ENCODE results near the gene UBAC2. TPM values are rescaled to one million over a fixed set of nuclear protein-coding genes. Genes with fewer than 3 reads are reported as not detected.

Gene UBAC2
- polyA plus RNA-seq, 2 donors, result 63.0 to 70.1 TPM

- H3K9me3 ChIP-seq (ENCODE audit: control insufficient read depth in 2 of 2, insufficient read depth in 1 of 2, low read depth in 1 of 2, low read length in 1 of 2), result no peaks in the 10 kb centered on the region
- H3K4me1 ChIP-seq (ENCODE audit: control insufficient read depth in 2 of 2, insufficient read depth in 2 of 2, low read length in 1 of 2), result peaks cover 3 to 4% of the 10 kb centered on the region in 2 donors
- H3K27me3 ChIP-seq (ENCODE audit: control insufficient read depth in 1 of 2, insufficient read depth in 2 of 2, low read length in 2 of 2), result no peaks in the 10 kb centered on the region
- no peak overlapping the region for H3K4me3 ChIP-seq (ENCODE audit: low read depth in 1 of 2, low read length in 2 of 2)
- H3K36me3 ChIP-seq (ENCODE audit: control insufficient read depth in 2 of 2, insufficient read depth in 2 of 2, low read length in 1 of 2), result peaks cover 0 to 3% of the 10 kb centered on the region in 2 donors
- no peak overlapping the region for H3K27ac ChIP-seq (ENCODE audit: low read depth in 2 of 2, low read length in 1 of 2)
- 97 to 100% methylated on average over 2 of the region's 2 CpGs for WGBS, 2 donors
These were observed 115.6 kb downstream of the UBAC2 start for GRCh38 chr13:99316224-99316623.

- no peak overlapping the region for H3K4me3 ChIP-seq (ENCODE audit: low read depth in 1 of 2, low read length in 2 of 2)
- H3K27ac ChIP-seq (ENCODE audit: low read depth in 2 of 2, low read length in 1 of 2), result no peak overlapping the region
- peaks cover 0 to 3% of the 10 kb centered on the region in 2 donors for H3K36me3 ChIP-seq (ENCODE audit: control insufficient read depth in 2 of 2, insufficient read depth in 2 of 2, low read length in 1 of 2)
- no peaks in the 10 kb centered on the region for H3K9me3 ChIP-seq (ENCODE audit: control insufficient read depth in 2 of 2, insufficient read depth in 1 of 2, low read depth in 1 of 2, low read length in 1 of 2)
- peaks cover under 1 to 2% of the 10 kb centered on the region in 2 donors for H3K4me1 ChIP-seq (ENCODE audit: control insufficient read depth in 2 of 2, insufficient read depth in 2 of 2, low read length in 1 of 2)
- H3K27me3 ChIP-seq (ENCODE audit: control insufficient read depth in 1 of 2, insufficient read depth in 2 of 2, low read length in 2 of 2), result no peaks in the 10 kb centered on the region
- WGBS, 2 donors, result 75 to 87% methylated on average over 6 of the region's 6 CpGs
These were observed 116.1 kb downstream of the UBAC2 start for GRCh38 chr13:99316657-99317256.

GRCh38 chr13:99320693-99321481, 120.2 kb downstream of the UBAC2 start:
- WGBS, 2 donors, result 51 to 67% methylated on average over 5 of the region's 5 CpGs
- no peaks in the 10 kb centered on the region for H3K27me3 ChIP-seq (ENCODE audit: control insufficient read depth in 1 of 2, insufficient read depth in 2 of 2, low read length in 2 of 2)
- H3K4me3 ChIP-seq (ENCODE audit: low read depth in 1 of 2, low read length in 2 of 2), result no peak overlapping the region
- peaks cover 3 to 4% of the 10 kb centered on the region in 2 donors for H3K36me3 ChIP-seq (ENCODE audit: control insufficient read depth in 2 of 2, insufficient read depth in 2 of 2, low read length in 1 of 2)
- no peaks in the 10 kb centered on the region for H3K9me3 ChIP-seq (ENCODE audit: control insufficient read depth in 2 of 2, insufficient read depth in 1 of 2, low read depth in 1 of 2, low read length in 1 of 2)
- peaks cover 0 to 2% of the 10 kb centered on the region in 2 donors for H3K4me1 ChIP-seq (ENCODE audit: control insufficient read depth in 2 of 2, insufficient read depth in 2 of 2, low read length in 1 of 2)
- H3K27ac ChIP-seq (ENCODE audit: low read depth in 2 of 2, low read length in 1 of 2), result peak overlapping the region; percentile 30 to 42

DNA sequence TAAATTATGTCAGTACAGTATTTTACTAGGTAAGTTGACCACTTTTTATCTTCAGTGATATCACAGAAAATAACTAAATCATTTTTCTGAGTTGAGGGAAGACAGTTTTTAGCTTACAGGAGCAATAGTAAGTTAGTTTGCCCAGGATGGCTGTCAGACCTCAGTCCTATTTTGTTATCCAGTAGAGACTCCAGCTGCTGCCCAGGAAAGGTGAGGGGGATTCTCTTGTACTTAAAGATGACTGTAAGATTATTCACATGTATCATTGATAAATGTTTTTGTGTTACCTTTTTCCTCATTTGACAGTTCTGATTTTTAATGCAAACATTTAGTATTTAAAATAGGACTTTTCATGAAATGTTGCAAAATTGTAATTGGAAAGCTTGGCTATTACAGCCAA, 121.1 kb downstream of the UBAC2 start:
- Histone ChIP-seq H3K9me3 (ENCODE audit: control insufficient read depth in 2 of 2, insufficient read depth in 1 of 2, low read depth in 1 of 2, low read length in 1 of 2) (no peaks in the 10 kb centered on the region), H3K27ac (ENCODE audit: low read depth in 2 of 2, low read length in 1 of 2) (no peak overlapping the region), H3K36me3 (ENCODE audit: control insufficient read depth in 2 of 2, insufficient read depth in 2 of 2, low read length in 1 of 2) (peaks cover 3 to 4% of the 10 kb centered on the region in 2 donors), H3K4me3 (ENCODE audit: low read depth in 1 of 2, low read length in 2 of 2) (no peak overlapping the region), H3K4me1 (ENCODE audit: control insufficient read depth in 2 of 2, insufficient read depth in 2 of 2, low read length in 1 of 2) (no peaks in the 10 kb centered on the region), H3K27me3 (ENCODE audit: control insufficient read depth in 1 of 2, insufficient read depth in 2 of 2, low read length in 2 of 2) (no peaks in the 10 kb centered on the region)

GRCh38 chr13:99322297-99323103, 121.8 kb downstream of the UBAC2 start:
- Histone ChIP-seq H3K4me1 (ENCODE audit: control insufficient read depth in 2 of 2, insufficient read depth in 2 of 2, low read length in 1 of 2) (no peaks in the 10 kb centered on the region), H3K27ac (ENCODE audit: low read depth in 2 of 2, low read length in 1 of 2) (peak overlapping the region; percentile 55 to 61)
- 64 to 65% methylated on average over 10 of the region's 10 CpGs for WGBS, 2 donors

DNA sequence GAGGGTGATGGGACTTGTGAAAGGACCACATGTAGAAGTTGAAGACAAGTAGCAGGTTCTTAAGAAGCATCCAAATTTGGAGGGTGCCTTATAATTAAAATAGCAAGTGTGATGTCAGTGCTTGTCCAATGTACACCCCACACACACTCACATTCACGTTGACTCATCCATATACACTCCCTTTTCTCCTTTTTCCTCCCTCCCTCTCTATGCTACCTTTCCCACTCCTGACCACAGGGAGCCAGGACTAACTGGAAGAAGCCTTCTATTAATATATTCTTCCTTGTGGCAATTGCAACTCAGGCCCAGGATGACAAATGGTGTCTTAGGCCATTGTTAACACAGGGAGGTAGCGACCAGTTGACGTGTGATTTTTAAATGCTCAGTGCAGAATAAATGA, 122.8 kb downstream of the UBAC2 start:
- Histone ChIP-seq H3K27ac (ENCODE audit: low read depth in 2 of 2, low read length in 1 of 2) (no peak overlapping the region), H3K27me3 (ENCODE audit: control insufficient read depth in 1 of 2, insufficient read depth in 2 of 2, low read length in 2 of 2) (no peaks in the 10 kb centered on the region), H3K4me1 (ENCODE audit: control insufficient read depth in 2 of 2, insufficient read depth in 2 of 2, low read length in 1 of 2) (no peaks in the 10 kb centered on the region), H3K9me3 (ENCODE audit: control insufficient read depth in 2 of 2, insufficient read depth in 1 of 2, low read depth in 1 of 2, low read length in 1 of 2) (no peaks in the 10 kb centered on the region), H3K4me3 (ENCODE audit: low read depth in 1 of 2, low read length in 2 of 2) (no peak overlapping the region), H3K36me3 (ENCODE audit: control insufficient read depth in 2 of 2, insufficient read depth in 2 of 2, low read length in 1 of 2) (peaks cover 3 to 4% of the 10 kb centered on the region in 2 donors)
- 63 to 85% methylated on average over 3 of the region's 3 CpGs for WGBS, 2 donors

More at GRCh38 chr13:99322297-99323103, 121.8 kb downstream of the UBAC2 start:
- Histone ChIP-seq H3K36me3 (ENCODE audit: control insufficient read depth in 2 of 2, insufficient read depth in 2 of 2, low read length in 1 of 2) (peaks cover 3 to 4% of the 10 kb centered on the region in 2 donors), H3K27me3 (ENCODE audit: control insufficient read depth in 1 of 2, insufficient read depth in 2 of 2, low read length in 2 of 2) (no peaks in the 10 kb centered on the region), H3K9me3 (ENCODE audit: control insufficient read depth in 2 of 2, insufficient read depth in 1 of 2, low read depth in 1 of 2, low read length in 1 of 2) (no peaks in the 10 kb centered on the region), H3K4me3 (ENCODE audit: low read depth in 1 of 2, low read length in 2 of 2) (no peak overlapping the region)

DNA sequence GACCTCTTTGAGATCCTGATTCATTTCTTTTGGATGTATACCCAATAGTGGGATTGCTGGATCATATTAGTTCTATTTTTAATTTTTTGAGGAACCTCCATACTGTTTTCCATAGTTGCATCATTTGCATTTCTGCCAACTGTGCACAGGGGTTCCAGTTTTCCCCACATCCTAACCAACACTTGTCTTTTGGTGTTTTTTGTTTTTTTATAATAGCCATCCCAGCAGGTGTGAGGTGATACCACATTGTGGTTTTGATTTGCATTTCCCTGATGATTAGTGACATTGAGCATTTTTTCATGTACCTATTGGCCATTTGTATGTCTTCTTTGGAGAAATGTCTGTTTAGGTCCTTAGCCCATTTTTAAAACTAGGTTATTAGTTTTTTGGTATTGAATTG, 125.4 kb downstream of the UBAC2 start:
- Histone ChIP-seq H3K9me3 (ENCODE audit: control insufficient read depth in 2 of 2, insufficient read depth in 1 of 2, low read depth in 1 of 2, low read length in 1 of 2) (no peaks in the 10 kb centered on the region), H3K4me3 (ENCODE audit: low read depth in 1 of 2, low read length in 2 of 2) (no peak overlapping the region), H3K4me1 (ENCODE audit: control insufficient read depth in 2 of 2, insufficient read depth in 2 of 2, low read length in 1 of 2) (no peaks in the 10 kb centered on the region), H3K36me3 (ENCODE audit: control insufficient read depth in 2 of 2, insufficient read depth in 2 of 2, low read length in 1 of 2) (peaks cover 3 to 4% of the 10 kb centered on the region in 2 donors), H3K27ac (ENCODE audit: low read depth in 2 of 2, low read length in 1 of 2) (no peak overlapping the region), H3K27me3 (ENCODE audit: control insufficient read depth in 1 of 2, insufficient read depth in 2 of 2, low read length in 2 of 2) (no peaks in the 10 kb centered on the region)

DNA sequence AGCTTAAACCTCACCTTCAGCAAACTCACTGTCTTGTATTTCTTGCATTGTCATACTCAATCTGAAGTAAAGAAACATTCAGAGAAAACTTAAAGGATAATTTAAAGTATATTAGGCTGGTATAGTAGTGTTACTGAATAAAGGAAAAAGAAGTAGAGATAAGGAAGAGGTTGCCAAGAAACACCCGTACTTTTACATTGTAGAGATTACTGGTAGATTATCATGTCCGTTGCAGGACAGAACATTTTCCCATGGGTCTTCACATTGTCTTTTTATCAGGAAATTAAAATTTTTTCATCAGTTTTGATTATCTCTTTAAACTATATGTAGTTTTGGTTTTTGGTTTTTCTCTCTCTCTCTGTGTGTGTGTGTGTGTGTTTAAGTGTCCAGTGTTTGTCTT, 126.5 kb downstream of the UBAC2 start:
- H3K36me3 ChIP-seq (ENCODE audit: control insufficient read depth in 2 of 2, insufficient read depth in 2 of 2, low read length in 1 of 2), result peaks cover 3 to 4% of the 10 kb centered on the region in 2 donors
- WGBS, 2 donors, result 78 to 90% methylated on average over 2 of the region's 2 CpGs
- H3K9me3 ChIP-seq (ENCODE audit: control insufficient read depth in 2 of 2, insufficient read depth in 1 of 2, low read depth in 1 of 2, low read length in 1 of 2), result no peaks in the 10 kb centered on the region
- H3K4me3 ChIP-seq (ENCODE audit: low read depth in 1 of 2, low read length in 2 of 2), result no peak overlapping the region
- H3K27ac ChIP-seq (ENCODE audit: low read depth in 2 of 2, low read length in 1 of 2), result no peak overlapping the region
- no peaks in the 10 kb centered on the region for H3K4me1 ChIP-seq (ENCODE audit: control insufficient read depth in 2 of 2, insufficient read depth in 2 of 2, low read length in 1 of 2)
- no peaks in the 10 kb centered on the region for H3K27me3 ChIP-seq (ENCODE audit: control insufficient read depth in 1 of 2, insufficient read depth in 2 of 2, low read length in 2 of 2)

- Histone ChIP-seq H3K27ac (ENCODE audit: low read depth in 2 of 2, low read length in 1 of 2) (no peak overlapping the region), H3K4me3 (ENCODE audit: low read depth in 1 of 2, low read length in 2 of 2) (no peak overlapping the region), H3K4me1 (ENCODE audit: control insufficient read depth in 2 of 2, insufficient read depth in 2 of 2, low read length in 1 of 2) (no peaks in the 10 kb centered on the region), H3K9me3 (ENCODE audit: control insufficient read depth in 2 of 2, insufficient read depth in 1 of 2, low read depth in 1 of 2, low read length in 1 of 2) (no peaks in the 10 kb centered on the region), H3K27me3 (ENCODE audit: control insufficient read depth in 1 of 2, insufficient read depth in 2 of 2, low read length in 2 of 2) (no peaks in the 10 kb centered on the region), H3K36me3 (ENCODE audit: control insufficient read depth in 2 of 2, insufficient read depth in 2 of 2, low read length in 1 of 2) (peaks cover 1 to 3% of the 10 kb centered on the region in 2 donors)
- WGBS, 2 donors, result 97 to 98% methylated on average over 2 of the region's 2 CpGs
These were observed 127.1 kb downstream of the UBAC2 start for GRCh38 chr13:99327761-99328160.
